ENCODE data around the gene HSFX3. TPM values are rescaled to one million over a fixed set of nuclear protein-coding genes. Genes with fewer than 3 reads are reported as not detected.
A peak's percentile ranks its signal among the peaks of the same experiment; 100 is the strongest.
"Not testable (repeated sequence)": the region's sequence is repeated elsewhere in the genome, so short reads cannot be mapped to it uniquely, and the experiment has no call there.

HSFX3 gene
- total and polyA plus RNA-seq, 9 donors = 0.25 to 1.1 (median 0.91) TPM; not detected in 2

- not testable (repeated sequence) for H3K9me3 ChIP-seq (replicated peaks; ENCODE audit: control insufficient read depth, low read depth, low read length); H3K4me3 ChIP-seq (ENCODE audit: low read length); H3K27ac ChIP-seq (ENCODE audit: low read length); DNase-seq; H3K36me3 ChIP-seq (ENCODE audit: control insufficient read depth, insufficient read depth, low read length); H3K27me3 ChIP-seq (ENCODE audit: control insufficient read depth, insufficient read depth, low read length); H3K4me1 ChIP-seq (ENCODE audit: control insufficient read depth, insufficient read depth, low read length)
- WGBS (ENCODE audit: insufficient coverage) = no CpG with 5 or more reads among the region's 1 CpG
Observed at GRCh38 chrX:149546962-149547361, 2.8 kb downstream of the HSFX3 start.

GRCh38 chrX:149545545-149546543 is 3.9 kb downstream of the HSFX3 start:
- WGBS (ENCODE audit: insufficient coverage) = no CpG with 5 or more reads among the region's 29 CpGs
- not testable (repeated sequence) for DNase-seq

GRCh38 chrX:149541521-149542047 is 8.1 kb downstream of the HSFX3 start:
- no peaks in the 10 kb centered on the region for H3K36me3 ChIP-seq (ENCODE audit: control insufficient read depth, insufficient read depth, low read length)

More at GRCh38 chrX:149545545-149546543, 3.9 kb downstream of the HSFX3 start:
- H3K27ac ChIP-seq (ENCODE audit: low read length); H3K36me3 ChIP-seq (ENCODE audit: control insufficient read depth, insufficient read depth, low read length); H3K4me1 ChIP-seq (ENCODE audit: control insufficient read depth, insufficient read depth, low read length); H3K4me3 ChIP-seq (ENCODE audit: low read length); H3K9me3 ChIP-seq (replicated peaks; ENCODE audit: control insufficient read depth, low read depth, low read length); H3K27me3 ChIP-seq (ENCODE audit: control insufficient read depth, insufficient read depth, low read length): not testable (repeated sequence)

GRCh38 chrX:149540621-149541520 is 8.9 kb downstream of the HSFX3 start, which contains the start of gene EOLA1:
Gene EOLA1 (plus strand): TSS chrX:149541012. CDS start chrX:149545631, 4,619 bp downstream.
- Histone ChIP-seq H3K27ac (ENCODE audit: low read length) (peak within 1 kb of the TSS; percentile 98), H3K36me3 (ENCODE audit: control insufficient read depth, insufficient read depth, low read length) (peaks cover under 1% of the 10 kb centered on the region), H3K27me3 (ENCODE audit: control insufficient read depth, insufficient read depth, low read length) (peaks cover under 1% of the 10 kb centered on the region), H3K4me3 (ENCODE audit: low read length) (peak within 1 kb of the TSS; percentile 59), H3K9me3 (replicated peaks; ENCODE audit: control insufficient read depth, low read depth, low read length) (no peaks in the 10 kb centered on the region), H3K4me1 (ENCODE audit: control insufficient read depth, insufficient read depth, low read length) (peaks cover 8% of the 10 kb centered on the region)
- peak; percentile 96 for DNase-seq
- WGBS (ENCODE audit: insufficient coverage) = 42% methylated on average over 70 of the region's 71 CpGs

More at GRCh38 chrX:149541521-149542047, 8.1 kb downstream of the HSFX3 start:
- peaks cover 8% of the 10 kb centered on the region for H3K4me1 ChIP-seq (ENCODE audit: control insufficient read depth, insufficient read depth, low read length)
- no peaks in the 10 kb centered on the region for H3K27me3 ChIP-seq (ENCODE audit: control insufficient read depth, insufficient read depth, low read length)
- H3K4me3 ChIP-seq (ENCODE audit: low read length) = peak overlapping the region; percentile 59
- WGBS (ENCODE audit: insufficient coverage) = 33% methylated on average over 13 of the region's 13 CpGs
- peak overlapping the region; percentile 98 for H3K27ac ChIP-seq (ENCODE audit: low read length)
- DNase-seq = no peak
- no peaks in the 10 kb centered on the region for H3K9me3 ChIP-seq (replicated peaks; ENCODE audit: control insufficient read depth, low read depth, low read length)

- WGBS (ENCODE audit: insufficient coverage) = 26% methylated on average over 18 of the region's 24 CpGs
- DNase-seq = peak; percentile 96
- no peaks in the 10 kb centered on the region for H3K9me3 ChIP-seq (replicated peaks; ENCODE audit: control insufficient read depth, low read depth, low read length)
- peaks cover 2% of the 10 kb centered on the region for H3K27me3 ChIP-seq (ENCODE audit: control insufficient read depth, insufficient read depth, low read length)
- H3K36me3 ChIP-seq (ENCODE audit: control insufficient read depth, insufficient read depth, low read length) = peaks cover 3% of the 10 kb centered on the region
- peak overlapping the region; percentile 59 for H3K4me3 ChIP-seq (ENCODE audit: low read length)
- peak overlapping the region; percentile 98 for H3K27ac ChIP-seq (ENCODE audit: low read length)
- H3K4me1 ChIP-seq (ENCODE audit: control insufficient read depth, insufficient read depth, low read length) = peaks cover 8% of the 10 kb centered on the region
Observed at GRCh38 chrX:149540131-149540620, 9.5 kb downstream of the HSFX3 start.

- 39% methylated on average over 21 of the region's 34 CpGs for WGBS (ENCODE audit: insufficient coverage)
- peaks cover 8% of the 10 kb centered on the region for H3K4me1 ChIP-seq (ENCODE audit: control insufficient read depth, insufficient read depth, low read length)
Observed at GRCh38 chrX:149539283-149540130, 10.2 kb downstream of the HSFX3 start.

GRCh38 chrX:149537474-149537873 is 12.2 kb downstream of the HSFX3 start:
- WGBS (ENCODE audit: insufficient coverage) = no CpG with 5 or more reads among the region's 11 CpGs
- not testable (repeated sequence) for H3K36me3 ChIP-seq (ENCODE audit: control insufficient read depth, insufficient read depth, low read length); H3K27ac ChIP-seq (ENCODE audit: low read length); H3K4me3 ChIP-seq (ENCODE audit: low read length); H3K9me3 ChIP-seq (replicated peaks; ENCODE audit: control insufficient read depth, low read depth, low read length); DNase-seq; H3K27me3 ChIP-seq (ENCODE audit: control insufficient read depth, insufficient read depth, low read length); H3K4me1 ChIP-seq (ENCODE audit: control insufficient read depth, insufficient read depth, low read length)

More at GRCh38 chrX:149539283-149540130, 10.2 kb downstream of the HSFX3 start:
- Histone ChIP-seq H3K36me3 (ENCODE audit: control insufficient read depth, insufficient read depth, low read length) (peaks cover 4% of the 10 kb centered on the region), H3K27ac (ENCODE audit: low read length) (peak overlapping the region; percentile 94), H3K27me3 (ENCODE audit: control insufficient read depth, insufficient read depth, low read length) (peaks cover 2% of the 10 kb centered on the region), H3K4me3 (ENCODE audit: low read length) (peak overlapping the region; percentile 52), H3K9me3 (replicated peaks; ENCODE audit: control insufficient read depth, low read depth, low read length) (no peaks in the 10 kb centered on the region)
- peak; percentile 97 for DNase-seq

- not testable (repeated sequence) for H3K9me3 ChIP-seq (replicated peaks; ENCODE audit: control insufficient read depth, low read depth, low read length); H3K27me3 ChIP-seq (ENCODE audit: control insufficient read depth, insufficient read depth, low read length); H3K27ac ChIP-seq (ENCODE audit: low read length); H3K4me3 ChIP-seq (ENCODE audit: low read length); DNase-seq; H3K4me1 ChIP-seq (ENCODE audit: control insufficient read depth, insufficient read depth, low read length); H3K36me3 ChIP-seq (ENCODE audit: control insufficient read depth, insufficient read depth, low read length)
- WGBS (ENCODE audit: insufficient coverage) = 53% methylated on average over 3 of the region's 3 CpGs
Observed at GRCh38 chrX:149534926-149535602, 14.7 kb downstream of the HSFX3 start.
